Suprapubic skin (tissue), 4 donors: ENCODE results near the gene IRF4.

Experiments
- EP300 ChIP-seq: sonication (generic); formaldehyde crosslinking; IDR thresholded peaks from one replicate; pipeline ENCODE4 v1.6.1; 2017; ENCODE audit warnings: antibody characterized with exemption
- POLR2A ChIP-seq, 2 donors: fragments of 450-650 bp; IDR thresholded peaks; one replicate each; pipeline ENCODE4 v1.6.1; 2017; ENCODE audit warnings: antibody characterized with exemption in 2 of 2, mild to moderate bottlenecking in 2 of 2, moderate library complexity in 2 of 2
- POLR2AphosphoS5 ChIP-seq, 3 donors: sonication (generic); formaldehyde crosslinking; IDR thresholded peaks; one replicate each; pipeline ENCODE4 v1.6.1; 2017; ENCODE audit warnings: antibody characterized with exemption in 3 of 3
- TF ChIP-seq, protein P1 (sequence below), 2 donors: fragments of 200-600 bp in 1 of 2; fragments of 450-650 bp in 1 of 2; sonication (generic) in 1 of 2; IDR thresholded peaks; one replicate each; pipeline ENCODE4 v1.5.1; 2016 to 2019; ENCODE audit warnings: antibody characterized with exemption in 2 of 2, mild to moderate bottlenecking in 1 of 2, moderate library complexity in 1 of 2

DNA sequence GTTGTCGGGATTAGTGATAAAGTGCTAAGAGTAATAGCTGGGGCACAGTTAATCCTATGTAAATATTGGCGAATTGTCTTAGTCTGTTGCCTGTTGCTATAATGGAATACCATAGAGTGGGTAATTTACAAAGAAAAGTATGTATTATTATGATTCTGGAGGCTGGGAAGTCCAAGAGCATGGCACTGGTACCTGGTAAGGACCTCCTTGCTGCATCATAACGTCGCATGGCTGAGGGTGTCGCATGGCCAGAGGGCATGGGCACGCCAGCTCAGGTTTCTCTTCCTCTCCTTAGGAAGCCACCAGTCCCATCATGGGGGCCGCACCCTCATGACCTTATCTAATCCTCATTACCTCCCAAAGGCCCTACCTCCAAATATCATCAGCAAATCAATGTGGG is 29.7 kb downstream of the IRF4 start:
- TF ChIP-seq POLR2AphosphoS5 (IDR thresholded peaks at IDR 0.05), result no peak
- TF ChIP-seq, protein P1, sequence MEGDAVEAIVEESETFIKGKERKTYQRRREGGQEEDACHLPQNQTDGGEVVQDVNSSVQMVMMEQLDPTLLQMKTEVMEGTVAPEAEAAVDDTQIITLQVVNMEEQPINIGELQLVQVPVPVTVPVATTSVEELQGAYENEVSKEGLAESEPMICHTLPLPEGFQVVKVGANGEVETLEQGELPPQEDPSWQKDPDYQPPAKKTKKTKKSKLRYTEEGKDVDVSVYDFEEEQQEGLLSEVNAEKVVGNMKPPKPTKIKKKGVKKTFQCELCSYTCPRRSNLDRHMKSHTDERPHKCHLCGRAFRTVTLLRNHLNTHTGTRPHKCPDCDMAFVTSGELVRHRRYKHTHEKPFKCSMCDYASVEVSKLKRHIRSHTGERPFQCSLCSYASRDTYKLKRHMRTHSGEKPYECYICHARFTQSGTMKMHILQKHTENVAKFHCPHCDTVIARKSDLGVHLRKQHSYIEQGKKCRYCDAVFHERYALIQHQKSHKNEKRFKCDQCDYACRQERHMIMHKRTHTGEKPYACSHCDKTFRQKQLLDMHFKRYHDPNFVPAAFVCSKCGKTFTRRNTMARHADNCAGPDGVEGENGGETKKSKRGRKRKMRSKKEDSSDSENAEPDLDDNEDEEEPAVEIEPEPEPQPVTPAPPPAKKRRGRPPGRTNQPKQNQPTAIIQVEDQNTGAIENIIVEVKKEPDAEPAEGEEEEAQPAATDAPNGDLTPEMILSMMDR (IDR thresholded peaks at IDR 0.05), result no peak
- TF ChIP-seq POLR2A (IDR thresholded peaks at IDR 0.05), result no peak
- TF ChIP-seq EP300, result no peak
